Activated T-cell treated with anti-CD3 and anti-CD28 coated beads for 24 hours (primary cell): ENCODE data around the gene CAMK2N1.
"Not testable (repeated sequence)": the region's sequence is repeated elsewhere in the genome, so short reads cannot be mapped to it uniquely, and the experiment has no call there.

ENCODE experiments used
- DNase-seq: peaks from one replicate; pipeline ENCODE4 v3.0.0-alpha.2; 2020; ENCODE audit warnings: low read depth

The CAMK2N1 gene

GRCh38 chr1:20496725-20497383, 10.8 kb upstream of the CAMK2N1 start:
- not testable (repeated sequence) for DNase-seq

- DNase-seq: peak; percentile 26
Observed at GRCh38 chr1:20496241-20496661, 10.2 kb upstream of the CAMK2N1 start.

- no peak for DNase-seq
Observed at GRCh38 chr1:20495661-20496060, 9.7 kb upstream of the CAMK2N1 start.

GRCh38 chr1:20494609-20495311, 8.8 kb upstream of the CAMK2N1 start:
- no peak for DNase-seq

GRCh38 chr1:20493839-20494608, 8.0 kb upstream of the CAMK2N1 start:
- DNase-seq: peak; percentile 74

GRCh38 chr1:20493309-20493708, 7.3 kb upstream of the CAMK2N1 start:
- no peak for DNase-seq

DNA sequence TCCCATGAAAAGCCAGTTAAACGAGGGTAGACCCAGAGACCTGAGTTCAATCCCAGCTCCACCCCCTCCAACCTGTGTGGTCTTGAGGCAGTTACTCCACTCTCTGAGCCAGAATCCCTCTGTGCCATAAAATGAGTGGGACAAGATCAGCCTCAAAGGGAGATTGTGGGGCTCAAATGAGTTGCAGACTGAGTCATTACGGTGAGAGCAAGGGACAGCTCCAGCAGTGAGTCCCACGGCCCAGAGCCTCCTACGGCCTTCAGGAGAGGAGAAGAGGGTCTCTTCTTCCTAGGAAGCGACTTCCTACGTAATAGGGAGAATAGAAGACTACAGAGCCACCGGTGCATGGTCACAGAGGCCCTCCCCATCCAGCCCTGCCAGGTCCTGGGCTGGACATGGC, 6.7 kb upstream of the CAMK2N1 start:
- DNase-seq: no peak

DNA sequence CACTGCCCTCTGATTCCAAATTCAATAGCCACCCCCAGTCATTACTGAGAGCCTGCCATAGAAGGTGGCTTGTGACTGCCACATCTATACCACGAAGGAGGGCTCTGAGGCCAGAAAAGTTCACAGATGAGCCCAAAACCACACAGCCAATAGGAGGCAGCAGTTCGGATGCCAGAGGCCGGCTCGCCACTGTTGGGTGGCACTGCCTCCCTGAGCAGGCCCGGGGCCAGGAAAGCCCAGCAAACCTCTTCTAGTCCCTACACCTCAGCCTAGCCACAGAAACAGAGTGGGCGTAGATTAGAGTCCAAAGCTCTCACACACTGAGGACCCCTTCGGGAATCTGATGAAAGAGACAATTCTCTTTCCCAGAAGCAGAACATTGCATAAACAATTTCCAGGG, 5.9 kb upstream of the CAMK2N1 start:
- DNase-seq: no peak

DNA sequence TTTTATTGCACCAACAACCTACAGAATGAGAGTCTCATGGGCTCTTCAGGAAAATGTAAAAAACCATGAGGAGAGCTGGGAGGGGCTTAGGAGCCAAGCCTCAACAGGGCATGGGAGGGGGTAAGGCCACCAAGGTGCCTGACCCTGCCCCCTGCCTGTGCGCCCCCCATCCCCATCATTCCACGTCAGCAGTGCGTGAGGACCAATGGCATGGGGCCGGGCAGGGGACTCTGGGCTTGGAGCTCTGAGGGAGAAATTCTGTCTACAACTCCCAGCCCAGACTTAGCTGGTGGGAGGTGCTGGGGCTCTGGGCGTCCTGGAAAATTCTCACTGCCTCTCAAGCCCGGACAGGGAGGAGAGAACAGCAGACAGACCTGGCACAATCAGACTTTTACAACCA, 5.2 kb upstream of the CAMK2N1 start:
- DNase-seq: no peak

GRCh38 chr1:20487236-20487590, 1.2 kb upstream of the CAMK2N1 start:
- no peak for DNase-seq

DNA sequence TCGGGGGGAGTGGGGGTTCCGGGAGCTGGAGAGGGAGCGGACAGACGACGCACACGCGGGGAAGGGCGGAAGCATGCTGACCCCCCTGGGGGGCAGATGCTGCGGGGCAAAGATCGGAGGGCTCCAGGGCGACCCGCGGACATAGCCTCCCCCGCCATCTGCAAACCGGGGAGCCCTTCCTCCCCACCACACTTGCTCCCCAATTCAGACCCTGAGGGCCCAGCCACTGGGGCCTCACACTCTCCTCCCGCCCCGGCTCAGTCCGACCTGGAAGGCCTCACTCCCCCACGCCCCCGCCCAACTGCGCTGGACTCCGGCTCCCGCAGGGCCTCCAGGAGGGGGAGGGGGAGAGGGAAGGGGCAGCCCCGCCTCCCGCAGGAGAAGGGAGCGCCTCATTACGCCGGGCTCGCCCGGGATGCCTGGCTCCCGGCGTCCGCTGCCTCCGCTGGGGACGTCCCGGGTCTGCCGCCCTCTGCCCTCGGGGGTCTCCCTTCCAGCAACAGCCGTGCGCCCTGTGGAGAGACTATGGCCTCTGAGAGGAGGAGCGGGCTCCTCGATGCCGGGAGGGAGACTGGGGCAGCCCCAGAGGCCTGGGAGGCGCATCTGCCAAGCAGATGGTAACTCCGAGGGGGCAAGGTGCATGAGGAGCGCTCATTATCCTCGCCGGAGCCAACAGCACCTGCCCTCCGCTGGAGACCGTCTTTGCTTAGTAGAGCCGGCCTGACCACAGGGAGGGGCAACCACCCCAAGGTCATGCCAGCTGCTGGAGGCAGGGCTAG, 636 bp upstream of the CAMK2N1 start:
- no peak for DNase-seq

DNA sequence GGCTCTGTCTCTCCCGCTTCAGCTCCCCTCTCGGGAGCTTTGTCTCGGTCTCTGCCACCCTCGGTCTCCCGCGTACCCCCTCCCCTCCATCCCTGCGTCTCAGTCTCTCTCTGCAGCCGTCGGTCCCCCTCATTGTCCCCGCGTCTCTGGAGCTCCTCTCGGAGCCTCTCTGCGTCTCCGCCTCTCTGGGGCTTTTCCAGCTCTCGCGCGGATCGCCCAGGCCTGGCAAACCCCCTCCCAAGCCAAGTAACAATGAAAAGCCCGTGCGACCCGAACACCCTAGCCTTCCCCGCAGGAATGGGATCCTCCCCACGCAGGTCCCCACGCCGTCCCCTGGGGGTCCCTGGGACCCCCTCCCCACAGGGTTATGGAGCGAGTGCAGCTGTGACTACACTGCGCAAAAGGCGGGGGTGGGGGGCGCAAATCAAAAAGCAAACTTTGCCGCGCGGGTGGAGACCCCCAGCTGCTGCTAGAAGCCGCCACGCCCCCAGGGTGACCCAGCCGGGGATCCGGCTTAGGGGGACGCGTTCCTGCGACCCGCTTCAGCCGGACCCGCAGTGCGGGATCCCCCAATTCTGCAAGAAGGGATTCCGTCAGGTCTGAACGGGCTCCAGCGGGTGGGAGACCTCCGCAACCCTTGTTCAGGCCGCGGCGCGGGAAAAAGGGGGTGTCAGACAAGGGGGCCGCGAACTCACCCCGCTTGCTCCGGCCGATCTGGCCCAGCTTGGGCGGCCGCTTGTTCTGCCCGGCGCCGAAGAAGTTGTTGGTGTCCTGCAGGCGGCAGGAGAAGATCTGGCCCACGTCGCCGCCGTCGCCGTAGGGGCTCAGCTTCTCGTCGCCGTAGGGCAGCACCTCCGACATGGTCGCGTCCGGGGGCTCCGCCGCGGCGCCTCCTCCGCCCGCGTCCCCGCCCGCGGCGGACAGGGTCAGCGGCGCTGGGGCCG, 1.2 kb downstream of the CAMK2N1 start:
- no peak for DNase-seq

GRCh38 chr1:20483833-20484518, 2.0 kb downstream of the CAMK2N1 start:
- no peak for DNase-seq

DNA sequence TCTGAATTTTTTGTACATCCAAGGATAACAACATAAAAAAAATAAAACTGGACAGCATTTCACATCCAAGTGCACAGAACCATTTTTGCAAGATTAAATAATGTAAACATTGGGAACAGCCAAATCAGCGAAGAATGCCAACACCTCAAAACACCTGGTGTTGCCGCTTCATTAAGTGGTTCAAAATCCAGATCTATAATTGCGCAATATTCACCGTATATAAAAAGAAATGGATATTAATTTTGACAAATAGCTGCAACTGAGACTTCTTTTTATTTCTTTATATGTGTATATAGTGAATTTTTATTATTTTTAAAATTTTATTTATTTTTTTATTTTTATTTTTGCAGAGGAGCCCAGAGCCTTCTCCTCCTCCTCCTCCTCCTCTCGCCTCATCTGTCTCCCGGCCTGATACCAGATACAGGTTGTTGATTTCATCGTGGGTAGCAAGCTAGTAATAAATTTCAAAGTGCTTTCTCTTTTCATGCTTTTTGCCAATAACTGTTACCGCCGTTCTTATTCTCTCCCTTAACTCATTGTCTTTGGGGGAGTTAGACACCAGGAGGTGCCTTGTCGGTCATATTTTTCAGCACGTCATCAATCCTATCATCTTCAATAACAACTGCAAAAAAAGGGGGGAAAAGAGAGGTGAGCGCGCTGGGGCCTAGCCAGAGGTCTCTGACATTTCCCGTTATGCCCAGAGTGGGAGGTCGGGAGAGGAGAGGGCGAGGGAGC, 2.7 kb downstream of the CAMK2N1 start:
- DNase-seq: no peak

GRCh38 chr1:20481643-20482498, 4.1 kb downstream of the CAMK2N1 start:
- no peak for DNase-seq

DNA sequence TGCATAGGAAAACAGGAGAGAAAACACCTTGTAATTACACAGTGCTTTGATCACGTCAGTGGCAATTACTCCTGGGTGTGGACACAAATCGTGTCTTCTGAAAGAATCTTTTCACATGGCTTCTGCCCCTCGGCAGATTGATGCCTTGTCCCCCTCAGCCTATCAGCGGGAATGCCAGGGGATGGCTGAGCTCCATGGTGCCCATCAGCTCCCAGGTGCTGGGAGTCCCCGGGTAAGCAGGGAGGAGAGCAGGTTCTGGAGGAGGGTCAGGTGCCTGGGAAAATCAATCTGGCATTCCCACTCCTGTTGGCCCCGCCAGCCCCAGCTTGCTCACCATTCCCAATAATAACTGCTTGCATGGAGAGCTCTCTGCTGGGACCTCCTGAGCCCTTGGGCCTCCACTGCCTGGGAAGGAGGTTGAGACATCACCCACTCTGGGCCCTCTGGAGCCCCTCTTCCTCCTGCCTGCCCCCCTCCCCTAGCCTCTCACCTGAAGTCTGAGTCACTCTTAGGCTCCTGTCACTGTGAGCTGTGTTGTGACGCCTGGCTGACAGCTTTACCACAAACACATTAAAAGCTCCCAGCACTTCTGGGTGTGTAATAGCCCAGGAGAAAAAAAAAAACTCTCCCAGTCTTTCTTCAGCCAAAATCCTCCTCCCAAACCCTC, 4.9 kb downstream of the CAMK2N1 start:
- no peak for DNase-seq

DNA sequence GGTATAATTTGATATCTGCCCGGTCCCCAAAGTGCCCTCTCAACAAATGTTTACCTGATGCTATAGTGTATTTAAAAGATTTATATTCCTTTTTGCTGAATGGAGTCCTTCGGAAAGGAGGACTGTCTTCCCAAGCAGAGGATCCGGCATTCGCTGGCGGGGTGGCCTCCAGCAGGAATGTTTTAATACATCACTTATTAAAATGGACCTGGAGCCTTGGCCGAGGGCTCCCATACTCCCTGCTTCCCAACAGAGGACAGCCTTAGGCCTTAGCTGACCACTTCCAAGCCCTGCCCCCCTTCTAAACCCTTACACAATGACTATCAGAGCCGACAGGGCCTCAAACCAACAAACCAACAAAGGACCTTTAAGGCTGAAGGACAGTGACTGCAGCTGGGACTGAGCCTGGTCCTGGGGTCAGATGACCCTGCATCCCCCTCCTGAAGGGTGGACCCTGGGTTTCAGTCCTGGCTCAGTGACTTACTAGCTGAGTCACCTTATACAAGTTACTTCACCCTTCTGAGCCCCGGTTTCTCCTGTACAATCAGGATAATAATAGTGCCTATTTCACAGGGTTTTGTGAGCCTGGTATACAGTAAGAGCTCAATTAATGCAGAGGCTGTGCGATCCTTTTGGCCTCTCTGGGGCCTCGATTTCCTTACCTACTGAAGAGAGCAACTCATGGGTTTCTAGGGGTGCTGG, 5.6 kb downstream of the CAMK2N1 start:
- DNase-seq: no peak

GRCh38 chr1:20479840-20480239, 6.2 kb downstream of the CAMK2N1 start:
- DNase-seq: no peak
